B cell (primary cell): ENCODE measurements around the gene STARD3NL. TPM values are rescaled to one million over a fixed set of nuclear protein-coding genes. Genes with fewer than 3 reads are reported as not detected.

Experiments
- ATAC-seq: fragments of 200-7000 bp; cut with Tn5 transposase; one replicate; pipeline ENCODE4 v1.10.0; 2021; ENCODE audit warnings: low read depth, mild to moderate bottlenecking, moderate number of reproducible peaks, moderate library complexity
- CTCF ChIA-PET: fragments of 350-600 bp; sonication (Branson Sonifier 250); formaldehyde crosslinking; loops from one replicate; lab custom pipeline; 2021; ENCODE audit warnings: antibody characterized with exemption, inconsistent platforms; lab: Charles Lee
- POLR2A ChIA-PET: fragments of 350-600 bp; sonication (Branson Sonifier 250); formaldehyde crosslinking; loops from one replicate; lab custom pipeline; 2021; ENCODE audit warnings: antibody characterized with exemption; lab: Charles Lee
- DNase-seq: peaks from one replicate; pipeline ENCODE4 v3.0.0; 2013
- H2AFZ ChIP-seq: 2 replicates; pipeline ENCODE4 v1.6.1; 2012; ENCODE audit warnings: mild to moderate bottlenecking, low read depth, low read length; ENCODE audit not compliant: insufficient read depth, poor library complexity, severe bottlenecking
- H3K27ac ChIP-seq, 2 donors: 1 replicate in 1 of 2; 2 replicates in 1 of 2; pipeline ENCODE4 v1.5.1; 2012 to 2013; ENCODE audit warnings: low read length in 2 of 2, mild to moderate bottlenecking in 2 of 2, moderate library complexity in 1 of 2
- H3K27me3 ChIP-seq, 4 experiments: fragments of 200-600 bp in 1 of 4; sonication (generic) in 1 of 4; replicated peaks in 1 of 4; 1 replicate in 2 of 4; 2 replicates in 2 of 4; pipeline versions ENCODE4 v1.6.1 to v1.7.0; 2013 to 2016; ENCODE audit warnings: low read length in 3 of 4, mild to moderate bottlenecking in 2 of 4, mixed read lengths in 1 of 4, moderate library complexity in 1 of 4; ENCODE audit not compliant: insufficient read depth in 4 of 4, control insufficient read depth in 3 of 4; ENCODE audit errors: control extremely low read depth in 1 of 4
- H3K36me3 ChIP-seq, 2 experiments: replicated peaks in 1 of 2; 1 replicate in 1 of 2; 2 replicates in 1 of 2; pipeline versions ENCODE4 v1.6.1 to v1.7.1; 2013; ENCODE audit warnings: low read length in 1 of 2; ENCODE audit not compliant: insufficient read depth in 2 of 2, control insufficient read depth in 1 of 2; ENCODE audit errors: control extremely low read depth in 1 of 2, extremely low read depth in 1 of 2
- H3K4me1 ChIP-seq, 2 donors: fragments of 200-600 bp in 1 of 2; sonication (generic) in 1 of 2; 1 replicate in 1 of 2; 2 replicates in 1 of 2; pipeline versions ENCODE4 v1.5.1 to v1.6.1; 2013 to 2017; ENCODE audit warnings: low read length in 2 of 2; ENCODE audit not compliant: control insufficient read depth in 2 of 2, insufficient read depth in 2 of 2
- H3K4me2 ChIP-seq: replicated peaks from 2 replicates; pipeline ENCODE3; 2012; ENCODE audit warnings: mild to moderate bottlenecking, low read depth, low read length; ENCODE audit not compliant: poor library complexity, severe bottlenecking
- H3K4me3 ChIP-seq, 5 experiments: fragments of 200-600 bp in 1 of 5; sonication (generic) in 1 of 5; 1 replicate in 3 of 5; 2 replicates in 2 of 5; pipeline versions ENCODE4 v1.5.1 to v1.7.0; 2011 to 2016; ENCODE audit warnings: low read length in 4 of 5, mild to moderate bottlenecking in 4 of 5, low read depth in 2 of 5, control low read depth in 1 of 5, moderate library complexity in 1 of 5; ENCODE audit not compliant: insufficient read depth in 1 of 5; ENCODE audit errors: control extremely low read depth in 1 of 5, extremely low read depth in 1 of 5
- H3K79me2 ChIP-seq: fragments of 200-600 bp; sonication (generic); one replicate; pipeline ENCODE4 v1.6.0; 2016; ENCODE audit warnings: low read length; ENCODE audit not compliant: control insufficient read depth, insufficient read depth
- H3K9ac ChIP-seq: fragments of 200-600 bp; sonication (generic); 2 replicates; pipeline ENCODE4 v1.6.1; 2017; ENCODE audit warnings: mild to moderate bottlenecking, low read length, moderate library complexity
- H3K9me3 ChIP-seq, 3 donors: one replicate each; pipeline versions ENCODE4 v1.6.1 to v1.7.1; 2013; ENCODE audit warnings: low read length in 2 of 3; ENCODE audit not compliant: control insufficient read depth in 2 of 3, insufficient read depth in 1 of 3; ENCODE audit errors: control extremely low read depth in 1 of 3
- H4K20me1 ChIP-seq: 2 replicates; pipeline ENCODE4 v1.6.0; 2012; ENCODE audit warnings: mild to moderate bottlenecking, low read length; ENCODE audit not compliant: insufficient read depth, control insufficient read depth, poor library complexity, severe bottlenecking
- H3K27ac Mint-ChIP-seq: one replicate; pipeline ENCODE4 v1.8.0; 2021; ENCODE audit warnings: mixed read lengths
- H3K27me3 Mint-ChIP-seq: one replicate; pipeline ENCODE4 v1.8.0; 2021; ENCODE audit warnings: mixed read lengths
- H3K4me1 Mint-ChIP-seq: one replicate; pipeline ENCODE4 v1.8.0; 2021; ENCODE audit warnings: mixed read lengths
- H3K4me3 Mint-ChIP-seq: one replicate; pipeline ENCODE4 v1.8.0; 2021; ENCODE audit warnings: mixed read lengths
- H3K9me3 Mint-ChIP-seq: one replicate; pipeline ENCODE4 v1.8.0; 2022; ENCODE audit warnings: mixed read lengths; ENCODE audit not compliant: insufficient read depth
- CTCF ChIP-seq: fragments of 200-600 bp; IDR thresholded peaks from one replicate; pipeline ENCODE4 v1.8.0; 2022; ENCODE audit warnings: antibody characterized with exemption, mild to moderate bottlenecking
- EZH2 ChIP-seq: IDR thresholded peaks from 2 replicates; pipeline ENCODE4 v1.6.1; 2012; ENCODE audit warnings: borderline replicate concordance, low read depth, mild to moderate bottlenecking, moderate library complexity, low read length; ENCODE audit not compliant: insufficient read depth, poor library complexity, severe bottlenecking
- WGBS: methylation state at CpG from one replicate; pipeline ENCODE4 v1.1.5; 2013; ENCODE audit warnings: missing lambda C conversion rate; ENCODE audit not compliant: insufficient coverage; 5-methylcytosine and 5-hydroxymethylcytosine counted together
- intact Hi-C: fragments of 100-400 bp; cut with micrococcal nuclease; formaldehyde crosslinking; loops from one replicate; pipeline ENCODE4 v1.10.0; 2022
- polyA plus RNA-seq: library from polyadenylated mRNA; depleted of rRNA; stranded (reverse); fragments of >200 nt; gene quantifications from 2 replicates; pipeline ENCODE4 v1.2.3, GENCODE V29; 2012
- total RNA-seq, 2 donors: library from RNA; stranded (reverse); fragments of 120-200 nt in 1 of 2; gene quantifications; 1 replicate in 1 of 2; 2 replicates in 1 of 2; pipeline versions ENCODE4 v1.2.3 to v1.2.4, GENCODE V29; 2013 to 2022

Gene STARD3NL
- total and polyA plus RNA-seq, 2 donors (not counting 1 experiment from before 2014, with no cell fraction given), result 13.4 to 24.5 TPM

- H3K27me3 Mint-ChIP-seq, result no peaks in the 10 kb centered on the region
- H3K4me3 Mint-ChIP-seq, result peak overlapping the region; percentile 97
- no peak for TF ChIP-seq EZH2
- no peak for TF ChIP-seq CTCF
- ATAC-seq (no peak), DNase-seq (no peak)
- Histone ChIP-seq H3K27me3 (no peaks in the 10 kb centered on the region), H3K36me3 (no peaks in the 10 kb centered on the region), H3K9me3 (no peaks in the 10 kb centered on the region), H3K9ac (no peak overlapping the region), H3K79me2 (peaks cover 31% of the 10 kb centered on the region), H3K27ac (peak overlapping the region in 1 of 2 donors; percentile 93), H3K4me1 (peaks cover 16 to 17% of the 10 kb centered on the region in 2 donors), H4K20me1 (no peaks in the 10 kb centered on the region), H2AFZ (no peak overlapping the region), H3K4me3 (no peak overlapping the region), H3K4me2 (no peak overlapping the region)
- intact Hi-C loops, result loop anchor here (2.0 to 10.0 kb wide), 6 partner anchors 43 to 1813 kb away; partner anchors contain the start of genes CDK13, ELMO1 and RALA
- peaks cover 39% of the 10 kb centered on the region for H3K4me1 Mint-ChIP-seq
- H3K9me3 Mint-ChIP-seq, result no peaks in the 10 kb centered on the region
- H3K27ac Mint-ChIP-seq, result peak overlapping the region; percentile 66
- CTCF ChIA-PET, result interaction anchor here (1.0 to 1.5 kb wide), 3 partner anchors 36 to 156 kb away, joined by 3 to 8 read pairs (median 3); no protein-coding TSS in a partner anchor
- POLR2A ChIA-PET, result no interaction called here
- 32% methylated on average over 2 of the region's 2 CpGs for WGBS
These were observed 1.8 kb downstream of the STARD3NL start for GRCh38 chr7:38179776-38180226.

GRCh38 chr7:38181111-38181510, 3.1 kb downstream of the STARD3NL start:
- no peak overlapping the region for H3K4me2 ChIP-seq
- intact Hi-C loops, result loop anchor here (10.0 kb wide), 1 partner anchor 1444 kb away; the partner anchor contains the start of gene RALA
- H3K36me3 ChIP-seq, result no peaks in the 10 kb centered on the region
- no peaks in the 10 kb centered on the region for H3K27me3 Mint-ChIP-seq
- H3K9me3 Mint-ChIP-seq, result no peaks in the 10 kb centered on the region
- no peak overlapping the region for H2AFZ ChIP-seq
- no peak overlapping the region for H3K4me3 ChIP-seq
- no peak for ATAC-seq
- ChIA-PET POLR2A (no interaction called here), CTCF (interaction anchor here (1.2 to 1.5 kb wide), 2 partner anchors 35 to 155 kb away, joined by 3 to 8 read pairs; no protein-coding TSS in a partner anchor)
- H3K9ac ChIP-seq, result no peak overlapping the region
- no peaks in the 10 kb centered on the region for H3K27me3 ChIP-seq
- H3K79me2 ChIP-seq, result peaks cover 45% of the 10 kb centered on the region
- no peak for DNase-seq
- no CpG with 5 or more reads among the region's 1 CpG for WGBS
- H3K4me1 ChIP-seq, result peaks cover 27 to 30% of the 10 kb centered on the region in 2 donors
- H3K4me1 Mint-ChIP-seq, result peaks cover 52% of the 10 kb centered on the region
- TF ChIP-seq EZH2 (no peak), CTCF (no peak)
- H3K4me3 Mint-ChIP-seq, result no peak overlapping the region
- peaks cover 9% of the 10 kb centered on the region for H4K20me1 ChIP-seq
- no peaks in the 10 kb centered on the region for H3K9me3 ChIP-seq
- no peak overlapping the region for H3K27ac ChIP-seq
- H3K27ac Mint-ChIP-seq, result no peak overlapping the region
